HCT116 (cell line): Measurements from ENCODE around the gene CILP2. TPM values are rescaled to one million over a fixed set of nuclear protein-coding genes. Genes with fewer than 3 reads are reported as not detected.

Source experiments
- ATAC-seq: fragments of 200-7000 bp; cut with Tn5 transposase; 2 replicates; pipeline ENCODE4 v1.9.1; 2020; ENCODE audit warnings: mild to moderate bottlenecking, moderate library complexity
- BruUV-seq: library from RNA; stranded (reverse); fragments of 400-500 nt; replicated peaks from 2 replicates; lab custom pipeline; 2021; lab: Mats Ljungman, UMichigan
- CTCF ChIA-PET: fragments of 300-600 bp; sonication (Branson Sonifier 250); formaldehyde crosslinking; loops from one replicate; lab custom pipeline; 2021; ENCODE audit warnings: antibody characterized with exemption; lab: Charles Lee
- POLR2A ChIA-PET: fragments of 300-600, 350-600 bp; sonication (Branson Sonifier 250); formaldehyde crosslinking; loops from one replicate; lab custom pipeline; 2021; ENCODE audit warnings: antibody characterized with exemption; lab: Charles Lee
- RAD21 ChIA-PET, 2 experiments: fragments of 300-600 bp; sonication (Branson Sonifier 250); formaldehyde crosslinking; loops; one replicate each; lab custom pipeline; 2023; ENCODE audit warnings: low total read pairs in 2 of 2; ENCODE audit not compliant: uncharacterized antibody in 2 of 2, unreplicated experiment in 2 of 2, low non-redundant PET in 1 of 2; lab: Charles Lee
- DNase-seq: peaks from one replicate; pipeline ENCODE4 v3.0.0-alpha.2; 2010; ENCODE audit warnings: low read depth, low spot score
- H2AFZ ChIP-seq: fragments of 200-600 bp; shearing (Covaris generic), sonication (generic); 2 replicates; pipeline ENCODE4 v1.6.1; 2017; ENCODE audit warnings: low read depth, mixed run types, mixed read lengths, antibody characterized with exemption, low read length; ENCODE audit not compliant: poor library complexity, severe bottlenecking
- H3K27ac ChIP-seq: 2 replicates; pipeline ENCODE4 v1.5.1; 2012; ENCODE audit warnings: low read depth, low read length
- H3K27me3 ChIP-seq: fragments of 200-600 bp; sonication (generic); 2 replicates; pipeline ENCODE4 v1.6.1; 2016; ENCODE audit warnings: mixed run types, low read length, mixed read lengths; ENCODE audit not compliant: insufficient read depth
- H3K36me3 ChIP-seq, 2 experiments: fragments of 200-500 bp in 1 of 2; fragments of 200-600 bp in 1 of 2; sonication (Bioruptor generic) in 1 of 2; sonication (generic) in 1 of 2; 2 replicates each; pipeline versions ENCODE4 v1.5.1 to v1.6.1; 2014 to 2016; ENCODE audit warnings: low read length in 2 of 2, inconsistent platforms in 1 of 2, mixed read lengths in 1 of 2, mixed run types in 1 of 2; ENCODE audit not compliant: insufficient read depth in 2 of 2, control insufficient read depth in 1 of 2
- H3K4me1 ChIP-seq, 2 experiments: fragments of 200-600 bp in 1 of 2; sonication (generic) in 1 of 2; 2 replicates each; pipeline versions ENCODE4 v1.5.1 to v1.6.1; 2012 to 2017; ENCODE audit warnings: low read length in 2 of 2, inconsistent platforms in 1 of 2, mild to moderate bottlenecking in 1 of 2, mixed read lengths in 1 of 2, mixed run types in 1 of 2, moderate library complexity in 1 of 2; ENCODE audit not compliant: insufficient read depth in 2 of 2, control insufficient read depth in 1 of 2
- H3K4me2 ChIP-seq: fragments of 200-600 bp; sonication (generic); 2 replicates; pipeline ENCODE4 v1.6.1; 2017; ENCODE audit warnings: mixed run types, low read length, mixed read lengths
- H3K4me3 ChIP-seq, 2 experiments: fragments of 200-600 bp in 1 of 2; sonication (generic) in 1 of 2; replicated peaks in 1 of 2; 2 replicates each; pipeline ENCODE4 v1.5.1; 2011 to 2016; ENCODE audit warnings: low read length in 2 of 2, control low read depth in 1 of 2, low read depth in 1 of 2, mild to moderate bottlenecking in 1 of 2, mixed read lengths in 1 of 2, mixed run types in 1 of 2
- H3K79me2 ChIP-seq: fragments of 200-600 bp; sonication (generic); 2 replicates; pipeline ENCODE4 v1.6.1; 2017; ENCODE audit warnings: mild to moderate bottlenecking, mixed run types, low read length, moderate library complexity, mixed read lengths; ENCODE audit not compliant: insufficient read depth
- H3K9ac ChIP-seq: fragments of 200-600 bp; sonication (generic); 2 replicates; pipeline ENCODE4 v1.6.1; 2016; ENCODE audit warnings: low read length, mixed read lengths
- H3K9me2 ChIP-seq: fragments of 200-600 bp; sonication (generic), shearing (Covaris generic); 2 replicates; pipeline ENCODE4 v1.6.1; 2017; ENCODE audit warnings: mixed run types, mild to moderate bottlenecking, moderate library complexity; ENCODE audit not compliant: insufficient read depth
- H3K9me3 ChIP-seq, 2 experiments: fragments of 200-500 bp in 1 of 2; fragments of 200-600 bp in 1 of 2; sonication (Bioruptor generic) in 1 of 2; sonication (generic) in 1 of 2; 2 replicates each; pipeline ENCODE4 v1.6.1; 2014 to 2017; ENCODE audit warnings: low read length in 2 of 2, mixed read lengths in 2 of 2, inconsistent platforms in 1 of 2, low read depth in 1 of 2, mild to moderate bottlenecking in 1 of 2, mixed run types in 1 of 2, moderate library complexity in 1 of 2; ENCODE audit not compliant: control insufficient read depth in 1 of 2, insufficient read depth in 1 of 2
- H4K20me1 ChIP-seq: fragments of 200-600 bp; sonication (generic), shearing (Covaris generic); 2 replicates; pipeline ENCODE4 v1.6.1; 2017; ENCODE audit warnings: mixed run types, mild to moderate bottlenecking, moderate library complexity; ENCODE audit not compliant: insufficient read depth
- CEBPB ChIP-seq: IDR thresholded peaks from 2 replicates; pipeline ENCODE4 v1.6.1; 2012; ENCODE audit warnings: low read depth
- EGR1 ChIP-seq: IDR thresholded peaks from 2 replicates; pipeline ENCODE4 v1.6.1; 2012; ENCODE audit warnings: low read depth
- ELF1 ChIP-seq: IDR thresholded peaks from 2 replicates; pipeline ENCODE4 v1.6.1; 2012; ENCODE audit warnings: low read depth, borderline replicate concordance
- EZH2 ChIP-seq: fragments of 200-600 bp; sonication (generic); IDR thresholded peaks from 2 replicates; pipeline ENCODE4 v1.6.1; 2017; ENCODE audit warnings: antibody characterized with exemption, mixed run types
- EZH2phosphoT487 ChIP-seq: fragments of 200-600 bp; IDR thresholded peaks from 2 replicates; pipeline ENCODE4 v1.6.1; 2018; ENCODE audit warnings: antibody characterized with exemption, borderline replicate concordance
- FOSL1 ChIP-seq: IDR thresholded peaks from 2 replicates; pipeline ENCODE4 v1.6.1; 2012; ENCODE audit warnings: low read depth
- MAX ChIP-seq: IDR thresholded peaks from 2 replicates; pipeline ENCODE4 v1.6.1; 2012
- POLR2A ChIP-seq: IDR thresholded peaks from 2 replicates; pipeline ENCODE4 v1.7.0; 2011; ENCODE audit warnings: borderline replicate concordance; ENCODE audit not compliant: insufficient read depth, insufficient read length; ENCODE audit errors: extremely low read depth
- RAD21 ChIP-seq: IDR thresholded peaks from 2 replicates; pipeline ENCODE4 v1.6.1; 2012; ENCODE audit warnings: low read depth, mild to moderate bottlenecking
- SRF ChIP-seq: IDR thresholded peaks from 2 replicates; pipeline ENCODE4 v1.6.1; 2012; ENCODE audit warnings: low read depth
- YY1 ChIP-seq: IDR thresholded peaks from 2 replicates; pipeline ENCODE4 v1.6.1; 2011; ENCODE audit warnings: low read length, low read depth, moderate library complexity, mild to moderate bottlenecking; ENCODE audit not compliant: insufficient replicate concordance; ENCODE audit errors: extremely low read depth
- ZFX ChIP-seq: fragments of 450-650 bp; IDR thresholded peaks from 2 replicates; pipeline ENCODE4 v1.6.1; 2017
- ZNF274 ChIP-seq: fragments of 200-500 bp; sonication (Bioruptor generic); IDR thresholded peaks from 2 replicates; pipeline ENCODE4 v1.6.1; 2014; ENCODE audit warnings: mild to moderate bottlenecking, low read depth, low read length, inconsistent platforms
- intact Hi-C: fragments of 100-400 bp; cut with micrococcal nuclease; formaldehyde crosslinking; loops from 2 replicates; pipeline ENCODE4 v1.10.0; 2022
- total RNA-seq: library from RNA; stranded (reverse); gene quantifications from one replicate; pipeline ENCODE4 v1.2.1, GENCODE V29; 2021; ENCODE audit not compliant: unreplicated experiment

CILP2 gene
- total RNA-seq, 1 experiment from 2014 or later, result 13.1 TPM

- no peak for TF ChIP-seq ZFX
- no peak for TF ChIP-seq MAX
- no peak for TF ChIP-seq EZH2
- no peak for TF ChIP-seq RAD21
- no peak for TF ChIP-seq EGR1
- no peak for TF ChIP-seq CEBPB
- no peak for TF ChIP-seq FOSL1
- no peak for TF ChIP-seq ZNF274
- no peak for TF ChIP-seq EZH2phosphoT487
- no peak for TF ChIP-seq POLR2A
- TF ChIP-seq SRF, result no peak
- no peak for TF ChIP-seq YY1
- no peak for TF ChIP-seq ELF1
- no peak overlapping the region for H3K9ac ChIP-seq
- ChIA-PET CTCF (interaction anchor here (0.8 kb wide), 1 partner anchor 16 kb away, joined by 3 read pairs; no protein-coding TSS in a partner anchor), POLR2A (no interaction called here), RAD21 (no interaction called here)
- DNase-seq, result no peak
- H2AFZ ChIP-seq, result no peak overlapping the region
- no peak for ATAC-seq
- intact Hi-C loops, result no loop called here
- H3K4me2 ChIP-seq, result no peak overlapping the region
- H3K27ac ChIP-seq, result no peak overlapping the region
- no peaks in the 10 kb centered on the region for H3K27me3 ChIP-seq
- H3K4me3 ChIP-seq, result no peak overlapping the region
- H4K20me1 ChIP-seq, result no peaks in the 10 kb centered on the region
- H3K9me2 ChIP-seq, result no peaks in the 10 kb centered on the region
- no TSS peak for BruUV-seq
- no peaks in the 10 kb centered on the region for H3K9me3 ChIP-seq
- peaks cover 0 to 9% of the 10 kb centered on the region in 2 experiments; a peak in 2 of 4 replicates for H3K4me1 ChIP-seq
- peaks cover 0 to 2% of the 10 kb centered on the region in 2 experiments; a peak in 2 of 4 replicates for H3K36me3 ChIP-seq
- no peaks in the 10 kb centered on the region for H3K79me2 ChIP-seq
Observed at GRCh38 chr19:19568802-19569756, 31.0 kb downstream of the CILP2 start.
